NB4 (cell line): ENCODE measurements around the gene KRTAP17-1.

Experiments used
- CTCF ChIP-seq: IDR thresholded peaks from one replicate; pipeline ENCODE4 v1.5.1; 2012; ENCODE audit warnings: low read depth, low read length
- MAX ChIP-seq: IDR thresholded peaks from 2 replicates; pipeline ENCODE4 v1.6.1; 2011; ENCODE audit warnings: low read depth, low read length
- MYC ChIP-seq: IDR thresholded peaks from 2 replicates; pipeline ENCODE4 v1.6.1; 2011; ENCODE audit warnings: low read depth, low read length
- POLR2A ChIP-seq: IDR thresholded peaks from 2 replicates; pipeline ENCODE4 v1.6.1; 2011; ENCODE audit warnings: mild to moderate bottlenecking; ENCODE audit not compliant: insufficient read length; ENCODE audit errors: extremely low read depth

- TF ChIP-seq POLR2A (no peak), CTCF (no peak), MAX (no peak), MYC (no peak)
Observed at GRCh38 chr17:41328207-41328606, 12.7 kb upstream of the KRTAP17-1 start.
